ENCODE data around the gene ERMP1.

The ERMP1 gene

GRCh38 chr9:5854063-5854790 lies 21.3 kb upstream of the ERMP1 start:
- no peak for TF ChIP-seq CTCF (conservative IDR thresholded peaks at IDR 0.05; ENCODE audit: control insufficient read depth, insufficient read depth, low read depth, low read length)
- no peak overlapping the region for H3K4me3 ChIP-seq (ENCODE audit: control insufficient read depth, low read depth, low read length)
- no peak for DNase-seq (ENCODE audit: low read depth)

- no peak for TF ChIP-seq CTCF (conservative IDR thresholded peaks at IDR 0.05; ENCODE audit: control insufficient read depth, insufficient read depth, low read depth, low read length)
- H3K4me3 ChIP-seq (ENCODE audit: control insufficient read depth, low read depth, low read length): no peak overlapping the region
- no peak for DNase-seq (ENCODE audit: low read depth)
These were observed 20.7 kb upstream of the ERMP1 start for GRCh38 chr9:5853617-5854016.

- H3K4me3 ChIP-seq (ENCODE audit: control insufficient read depth, low read depth, low read length): no peak overlapping the region
- DNase-seq (ENCODE audit: low read depth): no peak
- TF ChIP-seq CTCF (conservative IDR thresholded peaks at IDR 0.05; ENCODE audit: control insufficient read depth, insufficient read depth, low read depth, low read length): no peak
These were observed 20.1 kb upstream of the ERMP1 start for GRCh38 chr9:5852987-5853386.

- H3K4me3 ChIP-seq (ENCODE audit: control insufficient read depth, low read depth, low read length): no peak overlapping the region
- no peak for TF ChIP-seq CTCF (conservative IDR thresholded peaks at IDR 0.05; ENCODE audit: control insufficient read depth, insufficient read depth, low read depth, low read length)
- DNase-seq (ENCODE audit: low read depth): peak; percentile 86
These were observed 18.5 kb upstream of the ERMP1 start for GRCh38 chr9:5851445-5851844.

- H3K4me3 ChIP-seq (ENCODE audit: control insufficient read depth, low read depth, low read length): no peak overlapping the region
- no peak for TF ChIP-seq CTCF (conservative IDR thresholded peaks at IDR 0.05; ENCODE audit: control insufficient read depth, insufficient read depth, low read depth, low read length)
- no peak for DNase-seq (ENCODE audit: low read depth)
These were observed 17.8 kb upstream of the ERMP1 start for GRCh38 chr9:5850724-5851122.

- no peak for DNase-seq (ENCODE audit: low read depth)
- TF ChIP-seq CTCF (conservative IDR thresholded peaks at IDR 0.05; ENCODE audit: control insufficient read depth, insufficient read depth, low read depth, low read length): no peak
- no peak overlapping the region for H3K4me3 ChIP-seq (ENCODE audit: control insufficient read depth, low read depth, low read length)
These were observed 15.5 kb upstream of the ERMP1 start for GRCh38 chr9:5848372-5848882.
